Ishikawa (cell line): ENCODE data around the gene PPP2R2C.

Experiments
- CEBPB ChIP-seq: IDR thresholded peaks from 2 replicates; pipeline ENCODE4 v1.6.1; 2012
- CREB1 ChIP-seq: IDR thresholded peaks from 2 replicates; pipeline ENCODE4 v1.6.1; 2012; ENCODE audit warnings: low read depth
- EGR1 ChIP-seq: IDR thresholded peaks from 2 replicates; pipeline ENCODE4 v1.6.1; 2012
- EP300 ChIP-seq: IDR thresholded peaks from 2 replicates; pipeline ENCODE4 v1.6.1; 2012; ENCODE audit warnings: borderline replicate concordance
- FOXM1 ChIP-seq: IDR thresholded peaks from 2 replicates; pipeline ENCODE4 v1.6.1; 2012; ENCODE audit warnings: low read depth, borderline replicate concordance
- NFIC ChIP-seq: IDR thresholded peaks from 2 replicates; pipeline ENCODE4 v1.6.1; 2012
- RAD21 ChIP-seq: IDR thresholded peaks from 2 replicates; pipeline ENCODE4 v1.6.1; 2012; ENCODE audit warnings: low read depth
- TAF1 ChIP-seq: IDR thresholded peaks from 2 replicates; pipeline ENCODE4 v1.6.1; 2012; ENCODE audit warnings: low read depth, mild to moderate bottlenecking
- TCF12 ChIP-seq: IDR thresholded peaks from 2 replicates; pipeline ENCODE4 v1.6.1; 2012; ENCODE audit warnings: low read depth
- TEAD4 ChIP-seq: IDR thresholded peaks from 2 replicates; pipeline ENCODE4 v1.6.1; 2012
- USF1 ChIP-seq: IDR thresholded peaks from 2 replicates; pipeline ENCODE4 v1.6.1; 2012
- YY1 ChIP-seq: IDR thresholded peaks from 2 replicates; pipeline ENCODE4 v1.6.1; 2012; ENCODE audit warnings: low read depth
- ZBTB7A ChIP-seq: IDR thresholded peaks from 2 replicates; pipeline ENCODE4 v1.6.1; 2012; ENCODE audit warnings: low read depth
- TF ChIP-seq, protein P1 (sequence below): IDR thresholded peaks from 2 replicates; pipeline ENCODE4 v1.6.1; 2012; ENCODE audit warnings: low read depth, mild to moderate bottlenecking
- TF ChIP-seq, protein P2 (sequence below): IDR thresholded peaks from 2 replicates; pipeline ENCODE4 v1.6.1; 2012

The PPP2R2C gene

DNA sequence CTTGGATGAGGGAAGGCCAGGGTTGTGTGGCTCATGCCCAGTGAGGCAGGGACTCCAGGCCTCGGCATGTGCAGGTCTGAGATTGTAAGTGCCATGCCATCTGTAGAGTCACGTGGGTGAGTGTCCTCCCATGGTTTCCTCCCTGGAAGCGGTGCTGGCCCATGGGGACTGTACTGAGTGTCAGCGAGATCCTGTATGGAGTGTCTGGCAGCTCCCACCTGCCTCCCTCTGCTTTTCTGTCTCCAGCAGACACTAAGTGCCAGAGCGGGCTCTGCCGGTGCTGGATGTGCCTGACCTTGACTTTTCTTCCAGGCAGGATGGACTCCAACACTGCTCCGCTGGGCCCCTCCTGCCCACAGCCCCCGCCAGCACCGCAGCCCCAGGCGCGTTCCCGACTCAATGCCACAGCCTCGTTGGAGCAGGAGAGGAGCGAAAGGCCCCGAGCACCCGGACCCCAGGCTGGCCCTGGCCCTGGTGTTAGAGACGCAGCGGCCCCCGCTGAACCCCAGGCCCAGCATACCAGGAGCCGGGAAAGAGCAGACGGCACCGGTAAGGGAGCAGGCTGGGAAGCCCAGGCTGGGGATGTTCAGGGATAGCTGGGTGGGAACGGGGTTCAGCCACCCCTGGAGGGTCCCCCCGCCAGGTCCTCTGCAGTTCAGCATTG is 195.1 kb downstream of the PPP2R2C start:
- TF ChIP-seq TEAD4 (no peak), RAD21 (no peak), CEBPB (no peak), TCF12 (no peak), EGR1 (no peak), USF1 (no peak), YY1 (no peak), EP300 (no peak), TAF1 (no peak)
- TF ChIP-seq, protein P1, sequence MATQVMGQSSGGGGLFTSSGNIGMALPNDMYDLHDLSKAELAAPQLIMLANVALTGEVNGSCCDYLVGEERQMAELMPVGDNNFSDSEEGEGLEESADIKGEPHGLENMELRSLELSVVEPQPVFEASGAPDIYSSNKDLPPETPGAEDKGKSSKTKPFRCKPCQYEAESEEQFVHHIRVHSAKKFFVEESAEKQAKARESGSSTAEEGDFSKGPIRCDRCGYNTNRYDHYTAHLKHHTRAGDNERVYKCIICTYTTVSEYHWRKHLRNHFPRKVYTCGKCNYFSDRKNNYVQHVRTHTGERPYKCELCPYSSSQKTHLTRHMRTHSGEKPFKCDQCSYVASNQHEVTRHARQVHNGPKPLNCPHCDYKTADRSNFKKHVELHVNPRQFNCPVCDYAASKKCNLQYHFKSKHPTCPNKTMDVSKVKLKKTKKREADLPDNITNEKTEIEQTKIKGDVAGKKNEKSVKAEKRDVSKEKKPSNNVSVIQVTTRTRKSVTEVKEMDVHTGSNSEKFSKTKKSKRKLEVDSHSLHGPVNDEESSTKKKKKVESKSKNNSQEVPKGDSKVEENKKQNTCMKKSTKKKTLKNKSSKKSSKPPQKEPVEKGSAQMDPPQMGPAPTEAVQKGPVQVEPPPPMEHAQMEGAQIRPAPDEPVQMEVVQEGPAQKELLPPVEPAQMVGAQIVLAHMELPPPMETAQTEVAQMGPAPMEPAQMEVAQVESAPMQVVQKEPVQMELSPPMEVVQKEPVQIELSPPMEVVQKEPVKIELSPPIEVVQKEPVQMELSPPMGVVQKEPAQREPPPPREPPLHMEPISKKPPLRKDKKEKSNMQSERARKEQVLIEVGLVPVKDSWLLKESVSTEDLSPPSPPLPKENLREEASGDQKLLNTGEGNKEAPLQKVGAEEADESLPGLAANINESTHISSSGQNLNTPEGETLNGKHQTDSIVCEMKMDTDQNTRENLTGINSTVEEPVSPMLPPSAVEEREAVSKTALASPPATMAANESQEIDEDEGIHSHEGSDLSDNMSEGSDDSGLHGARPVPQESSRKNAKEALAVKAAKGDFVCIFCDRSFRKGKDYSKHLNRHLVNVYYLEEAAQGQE = no peak
- TF ChIP-seq, protein P2, sequence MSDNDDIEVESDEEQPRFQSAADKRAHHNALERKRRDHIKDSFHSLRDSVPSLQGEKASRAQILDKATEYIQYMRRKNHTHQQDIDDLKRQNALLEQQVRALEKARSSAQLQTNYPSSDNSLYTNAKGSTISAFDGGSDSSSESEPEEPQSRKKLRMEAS = no peak

DNA sequence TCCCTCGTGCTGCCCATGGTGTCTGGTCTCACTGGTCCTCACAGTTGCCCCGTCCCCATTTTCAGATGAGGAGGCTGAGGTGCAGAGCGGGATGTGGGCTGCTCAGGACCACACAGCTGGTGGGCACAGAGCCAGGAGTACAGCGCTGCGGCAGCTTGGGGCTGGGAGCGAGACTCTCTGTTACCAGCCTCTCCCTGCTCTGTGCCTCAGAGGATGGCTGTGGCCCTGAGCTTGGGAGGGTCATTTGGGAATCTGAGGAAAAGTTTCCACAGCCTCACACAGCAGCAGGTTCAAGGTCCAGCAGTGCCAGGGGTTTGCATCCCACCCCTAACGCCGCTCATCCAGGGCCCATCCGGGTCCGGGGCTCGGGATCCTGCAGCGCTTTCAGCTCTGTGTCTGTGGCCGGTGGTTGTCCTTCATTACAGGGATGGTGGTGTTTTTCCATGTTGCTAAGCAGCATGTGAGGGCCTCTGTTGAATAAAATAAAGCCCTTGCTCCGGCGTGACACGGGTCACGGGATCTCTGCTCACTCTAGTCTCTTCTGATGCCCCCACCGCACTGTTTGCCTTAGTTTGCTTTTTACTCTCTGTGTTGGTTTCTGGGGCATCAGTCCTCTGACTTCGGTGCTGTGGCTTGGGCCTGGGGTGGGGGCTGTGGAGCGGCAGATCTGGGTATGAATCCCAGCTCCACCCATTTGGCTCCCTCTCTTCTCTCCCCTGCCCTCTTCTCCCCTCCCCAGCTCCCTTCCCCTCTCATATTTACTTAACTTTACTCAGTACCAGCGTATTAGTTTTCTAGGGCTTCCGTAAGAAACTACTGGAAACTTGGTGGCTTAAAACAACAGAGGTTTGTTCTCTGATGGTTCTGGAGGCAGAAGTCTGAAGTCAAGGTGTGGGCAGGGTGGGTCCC is 196.3 kb downstream of the PPP2R2C start:
- TF ChIP-seq CREB1 (no peak), TEAD4 (no peak), CEBPB (no peak), ZBTB7A (no peak), EGR1 (no peak), RAD21 (no peak), USF1 (no peak), EP300 (no peak), TAF1 (no peak), NFIC (no peak), YY1 (no peak), TCF12 (no peak), FOXM1 (no peak)
- TF ChIP-seq, protein P2 = no peak
- TF ChIP-seq, protein P1 = no peak

- TF ChIP-seq, protein P1 = no peak
- TF ChIP-seq TEAD4 = no peak
- no peak for TF ChIP-seq RAD21
- no peak for TF ChIP-seq ZBTB7A
- no peak for TF ChIP-seq USF1
Observed at GRCh38 chr4:6275351-6275750, 197.1 kb downstream of the PPP2R2C start.

DNA sequence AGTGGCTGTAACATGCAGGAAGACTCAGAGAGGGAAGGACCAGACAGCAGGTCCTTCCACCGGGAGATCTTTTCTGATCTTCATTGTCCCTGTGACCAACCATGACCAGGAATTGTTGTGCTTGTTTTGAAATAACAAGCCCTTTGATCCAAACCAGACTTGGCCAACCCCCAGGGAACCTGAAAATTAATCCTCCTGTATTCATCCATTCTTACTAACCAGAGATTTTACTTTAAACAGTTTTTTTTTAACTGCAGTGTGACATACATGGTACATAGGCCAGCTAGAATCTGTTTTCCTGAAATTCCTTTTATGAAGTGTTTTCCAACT is 198.8 kb downstream of the PPP2R2C start:
- no peak for TF ChIP-seq TCF12
- no peak for TF ChIP-seq EP300
- TF ChIP-seq, protein P2 = no peak
- no peak for TF ChIP-seq NFIC
- no peak for TF ChIP-seq FOXM1
- TF ChIP-seq, protein P1 = no peak
- TF ChIP-seq TEAD4 = no peak
- TF ChIP-seq USF1 = no peak
- TF ChIP-seq RAD21 = no peak
- no peak for TF ChIP-seq YY1
- no peak for TF ChIP-seq TAF1
- TF ChIP-seq ZBTB7A = no peak
- no peak for TF ChIP-seq EGR1
- TF ChIP-seq CREB1 = no peak
- no peak for TF ChIP-seq CEBPB
